Ovary (tissue), 9 donors: ENCODE measurements around the gene TMEM150B. TPM values are rescaled to one million over a fixed set of nuclear protein-coding genes. Genes with fewer than 3 reads are reported as not detected.

Experiments used
- DNase-seq, 5 donors: peaks; one replicate each; pipeline ENCODE4 v3.0.0-alpha.2; 2019 to 2020
- H3K27ac ChIP-seq, 2 donors: fragments of 200-600 bp; one replicate each; pipeline versions ENCODE4 v1.5.1 to v1.8.0; 2019 to 2022
- H3K27me3 ChIP-seq: fragments of 200-600 bp; one replicate; pipeline ENCODE4 v1.8.0; 2022
- H3K36me3 ChIP-seq: fragments of 200-600 bp; sonication (generic); one replicate; pipeline ENCODE4 v1.5.1; 2019
- H3K4me1 ChIP-seq: one replicate; pipeline ENCODE4 v1.8.1; 2013; ENCODE audit warnings: mild to moderate bottlenecking, moderate library complexity; ENCODE audit not compliant: insufficient read depth
- H3K4me3 ChIP-seq: fragments of 200-600 bp; sonication (generic); one replicate; pipeline ENCODE4 v1.5.1; 2017
- H3K9me3 ChIP-seq, 2 donors: fragments of 200-600 bp in 1 of 2; sonication (generic) in 1 of 2; one replicate each; pipeline versions ENCODE4 v1.5.1 to v1.8.1; 2013 to 2019; ENCODE audit warnings: mild to moderate bottlenecking in 1 of 2, moderate library complexity in 1 of 2
- EP300 ChIP-seq: sonication (generic); formaldehyde crosslinking; IDR thresholded peaks from one replicate; pipeline ENCODE4 v1.6.1; 2017; ENCODE audit warnings: antibody characterized with exemption
- POLR2A ChIP-seq: fragments of 450-650 bp; IDR thresholded peaks from one replicate; pipeline ENCODE4 v1.6.1; 2017; ENCODE audit warnings: antibody characterized with exemption, mild to moderate bottlenecking, moderate library complexity
- WGBS, 3 donors: extraction: QIAGEN DNeasy Blood & Tissue Kit in 1 of 3; methylation state at CpG; one replicate each; pipeline versions ENCODE4 v1.1.5 to v1.1.7; 2013 to 2017; 5-methylcytosine and 5-hydroxymethylcytosine counted together
- intact Hi-C, 4 donors: fragments of 100-400 bp; cut with DNase I; formaldehyde crosslinking; loops; one replicate each; pipeline versions ENCODE4 v1.11.0 to v1.15.1; 2022 to 2023
- polyA plus RNA-seq, 2 donors: library from polyadenylated mRNA; stranded (reverse); fragments of 200-250 nt in 1 of 2; fragments of 350-450 nt in 1 of 2; fragmentation: Illumina TruSeq in 1 of 2; extraction: RNeasy Lipid Tissue Mini Kit (QIAGEN cat#74804) in 1 of 2; gene quantifications; one replicate each; pipeline ENCODE4 v1.2.3, GENCODE V29; 2013 to 2014
- total RNA-seq, 7 donors: library from RNA; depleted of rRNA in 2 of 7; stranded (reverse); fragments of >200 nt in 2 of 7; fragmentation: NEBNext Ultra II Directional in 3 of 7; extraction: Animal tissue kit (Norgen Biotek cat#: 25700) in 3 of 7; gene quantifications; one replicate each; pipeline versions ENCODE4 v1.1.0 to v1.2.4, GENCODE V29; 2016 to 2023
- TF ChIP-seq, protein P1 (sequence below), 3 donors: fragments of 450-650 bp in 2 of 3; fragments of 200-600 bp in 1 of 3; IDR thresholded peaks; one replicate each; pipeline versions ENCODE4 v1.5.1 to v1.8.0; 2016 to 2022; ENCODE audit warnings: antibody characterized with exemption in 3 of 3, mild to moderate bottlenecking in 1 of 3
- donor health status: DM: no; HTN: no; CAD: no; lungs with moderate emphysema.
- donor health status: DM: no; HTN: no; CAD: no.
- donor health status: Bipolar disorder and iron deficiency.
- donor health status: DM: yes; HTN: yes; CAD: no.
- donor health status: DM: no; HTN: no; CAD: no.
- donor health status: DM: yes; HTN: yes; CAD: no.

Gene TMEM150B
- total and polyA plus RNA-seq, 9 donors: 0.36 to 3.9 (median 0.76) TPM

DNA sequence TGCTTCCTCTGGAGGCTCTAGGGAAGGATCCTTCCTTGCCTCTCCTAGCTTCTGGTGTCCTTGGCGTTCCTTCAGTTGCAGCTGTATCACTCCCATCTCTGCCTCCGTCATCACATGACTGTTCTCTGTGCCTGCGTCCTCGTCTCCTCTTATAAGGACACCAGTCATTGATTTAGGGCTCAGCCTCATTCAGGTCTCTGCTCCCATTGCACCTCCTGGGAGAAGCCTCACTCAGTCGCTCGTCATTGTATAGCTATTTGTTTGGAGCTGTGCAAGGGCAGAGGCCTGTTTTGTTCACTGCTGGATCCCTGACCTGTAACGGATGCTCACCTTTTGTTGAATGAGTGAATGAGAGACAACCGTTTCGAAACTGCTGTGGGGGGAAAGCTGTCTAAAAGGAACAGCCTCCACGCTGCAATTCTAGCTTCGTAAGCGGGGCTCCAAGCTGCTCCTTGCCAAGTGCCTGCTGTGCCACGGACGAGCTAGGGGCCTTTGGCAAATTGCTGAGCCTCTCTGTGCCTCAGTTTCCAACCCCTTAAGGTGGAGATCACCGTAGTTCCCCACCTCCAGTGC, 24.2 kb downstream of the TMEM150B start:
- Histone ChIP-seq H3K27ac (no peak overlapping the region), H3K27me3 (no peaks in the 10 kb centered on the region), H3K4me3 (no peak overlapping the region), H3K9me3 (no peaks in the 10 kb centered on the region), H3K36me3 (no peaks in the 10 kb centered on the region), H3K4me1 (peaks cover 1% of the 10 kb centered on the region)
- 65 to 72% (median 66%) methylated on average over 15 of the region's 15 CpGs for WGBS, 3 donors
- intact Hi-C loops: loop anchor here in 2 of 4 donors (5.0 to 10.0 kb wide), 3 partner anchors 81 to 204 kb away; partner anchors contain the start of genes TMEM238 (in 2 of the 2) and RPL28 (in 1 of the 2)
- no peak for TF ChIP-seq POLR2A
- TF ChIP-seq, protein P1, sequence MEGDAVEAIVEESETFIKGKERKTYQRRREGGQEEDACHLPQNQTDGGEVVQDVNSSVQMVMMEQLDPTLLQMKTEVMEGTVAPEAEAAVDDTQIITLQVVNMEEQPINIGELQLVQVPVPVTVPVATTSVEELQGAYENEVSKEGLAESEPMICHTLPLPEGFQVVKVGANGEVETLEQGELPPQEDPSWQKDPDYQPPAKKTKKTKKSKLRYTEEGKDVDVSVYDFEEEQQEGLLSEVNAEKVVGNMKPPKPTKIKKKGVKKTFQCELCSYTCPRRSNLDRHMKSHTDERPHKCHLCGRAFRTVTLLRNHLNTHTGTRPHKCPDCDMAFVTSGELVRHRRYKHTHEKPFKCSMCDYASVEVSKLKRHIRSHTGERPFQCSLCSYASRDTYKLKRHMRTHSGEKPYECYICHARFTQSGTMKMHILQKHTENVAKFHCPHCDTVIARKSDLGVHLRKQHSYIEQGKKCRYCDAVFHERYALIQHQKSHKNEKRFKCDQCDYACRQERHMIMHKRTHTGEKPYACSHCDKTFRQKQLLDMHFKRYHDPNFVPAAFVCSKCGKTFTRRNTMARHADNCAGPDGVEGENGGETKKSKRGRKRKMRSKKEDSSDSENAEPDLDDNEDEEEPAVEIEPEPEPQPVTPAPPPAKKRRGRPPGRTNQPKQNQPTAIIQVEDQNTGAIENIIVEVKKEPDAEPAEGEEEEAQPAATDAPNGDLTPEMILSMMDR (IDR thresholded peaks at IDR 0.05): no peak
- TF ChIP-seq EP300: no peak
- no peak for DNase-seq

DNA sequence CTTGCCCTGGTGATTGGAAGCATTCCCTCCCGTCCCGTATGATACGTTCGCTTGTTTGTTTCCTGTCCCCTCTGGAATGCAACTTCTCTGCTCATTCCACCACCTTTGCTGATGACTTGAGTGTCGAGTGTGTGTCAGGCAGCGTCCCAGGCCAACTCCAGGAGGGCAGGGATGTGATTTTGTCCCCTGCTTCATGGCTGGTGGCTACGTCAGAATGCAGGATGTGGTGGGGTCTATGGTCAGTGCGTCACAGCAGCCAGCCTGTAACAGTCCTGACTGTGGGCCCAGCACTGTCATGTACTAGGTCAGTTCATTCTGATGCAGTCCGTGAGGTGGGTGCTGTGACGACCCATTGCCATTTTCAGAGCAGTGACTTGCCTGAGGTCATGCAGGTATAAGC, 25.1 kb downstream of the TMEM150B start:
- Histone ChIP-seq H3K4me3 (no peak overlapping the region), H3K27me3 (no peaks in the 10 kb centered on the region), H3K27ac (no peak overlapping the region), H3K4me1 (peaks cover 1% of the 10 kb centered on the region), H3K36me3 (no peaks in the 10 kb centered on the region), H3K9me3 (no peaks in the 10 kb centered on the region)
- intact Hi-C loops: loop anchor here in 2 of 4 donors (5.0 to 10.0 kb wide), 3 partner anchors 82 to 205 kb away; partner anchors contain the start of genes TMEM238 (in 2 of the 2) and RPL28 (in 1 of the 2)
- TF ChIP-seq POLR2A (no peak), EP300 (no peak)
- TF ChIP-seq, protein P1 (IDR thresholded peaks at IDR 0.05): no peak
- WGBS, 3 donors: 86 to 89% (median 88%) methylated on average over 10 of the region's 10 CpGs
- no peak for DNase-seq

DNA sequence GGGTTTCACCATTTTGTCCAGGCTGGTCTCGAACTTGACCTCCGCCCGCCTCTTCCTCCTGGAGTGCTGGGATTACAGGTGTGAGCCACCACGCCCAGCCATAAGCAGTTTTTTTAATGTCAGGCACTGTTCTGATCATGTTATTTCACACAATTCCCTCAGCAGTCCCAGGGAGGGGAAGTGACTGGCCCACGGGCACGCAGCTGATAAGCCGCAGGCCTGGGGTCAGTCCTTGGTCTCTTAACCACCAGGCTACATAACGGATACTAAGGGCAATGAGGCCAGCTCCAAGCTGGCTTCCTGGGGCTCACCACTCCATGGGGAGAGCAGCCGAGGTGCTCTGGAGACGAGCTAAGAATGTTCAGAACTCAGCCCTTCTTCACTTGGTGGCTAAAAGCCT, 27.9 kb downstream of the TMEM150B start:
- Histone ChIP-seq H3K4me3 (no peak overlapping the region), H3K27me3 (no peaks in the 10 kb centered on the region), H3K4me1 (peaks cover 1% of the 10 kb centered on the region), H3K27ac (no peak overlapping the region), H3K9me3 (no peaks in the 10 kb centered on the region), H3K36me3 (no peaks in the 10 kb centered on the region)
- WGBS, 3 donors: 93 to 95% (median 93%) methylated on average over 10 of the region's 10 CpGs
- intact Hi-C loops: no loop called here
- no peak for DNase-seq
- TF ChIP-seq POLR2A (no peak), EP300 (no peak)
- TF ChIP-seq, protein P1 (IDR thresholded peaks at IDR 0.05): no peak

DNA sequence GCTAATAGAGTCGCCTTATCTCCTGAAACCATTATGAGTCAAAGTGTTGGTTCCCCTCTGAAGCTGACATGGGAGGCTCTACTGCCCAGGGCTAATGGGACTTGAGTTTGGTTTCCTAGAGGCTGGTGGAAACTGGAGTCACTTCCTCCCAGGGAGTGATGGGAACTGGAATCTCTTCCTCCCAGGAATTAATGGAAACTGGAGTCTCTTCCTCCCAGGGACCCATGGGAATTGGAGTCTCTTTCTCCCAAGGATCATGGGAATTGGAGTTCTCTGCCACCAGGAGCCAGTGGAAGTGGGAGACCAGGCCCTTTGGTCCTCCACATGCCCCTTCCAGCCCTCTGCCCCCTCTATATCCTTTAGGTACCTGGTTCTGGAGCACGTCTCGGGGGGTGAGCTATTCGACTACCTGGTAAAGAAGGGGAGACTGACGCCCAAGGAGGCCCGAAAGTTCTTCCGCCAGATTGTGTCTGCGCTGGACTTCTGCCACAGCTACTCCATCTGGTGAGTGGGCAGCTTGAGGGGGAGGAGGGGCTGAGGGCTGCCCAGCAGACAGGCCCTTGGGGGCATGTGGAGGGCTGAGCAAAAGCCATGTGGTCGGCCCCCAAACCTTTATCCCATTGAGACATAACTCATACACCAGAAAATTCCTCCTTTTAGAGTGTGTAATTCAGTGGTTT, 35.9 kb downstream of the TMEM150B start:
- Histone ChIP-seq H3K27ac (no peak overlapping the region), H3K27me3 (no peaks in the 10 kb centered on the region), H3K36me3 (no peaks in the 10 kb centered on the region), H3K9me3 (no peaks in the 10 kb centered on the region), H3K4me3 (no peak overlapping the region), H3K4me1 (peaks cover 2% of the 10 kb centered on the region)
- TF ChIP-seq POLR2A (no peak), EP300 (no peak)
- TF ChIP-seq, protein P1 (IDR thresholded peaks at IDR 0.05): no peak
- intact Hi-C loops: loop anchor here in 3 of 4 donors (5.0 to 10.0 kb wide), 4 partner anchors 86 to 216 kb away; partner anchors contain the start of genes IL11 (in 1 of the 3), RPL28 (in 1 of the 3) and TMEM190 (in 1 of the 3)
- no peak for DNase-seq
- 90 to 92% (median 91%) methylated on average over 9 of the region's 9 CpGs for WGBS, 3 donors
